ENCODE results near the gene FBXO48.

DNA sequence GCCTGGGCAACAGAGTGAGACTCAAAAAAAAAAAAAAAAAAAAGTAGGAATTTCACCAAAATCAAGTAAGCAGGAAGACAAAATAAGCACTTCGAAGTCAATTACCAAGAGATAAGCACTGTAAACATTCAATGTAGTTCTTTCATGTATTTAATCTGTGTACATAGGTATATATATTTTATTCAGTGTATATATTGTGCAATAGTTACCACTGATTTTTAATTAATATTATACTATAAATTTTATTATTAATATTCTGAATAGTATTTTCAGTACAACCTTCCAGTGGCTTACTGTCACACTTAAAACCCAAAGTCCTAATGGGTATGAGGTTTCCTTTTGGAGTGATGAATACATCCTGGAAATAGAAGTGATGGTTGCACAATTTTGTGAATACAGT, 9.4 kb upstream of the FBXO48 start:
- TF ChIP-seq CTCF (IDR thresholded peaks at IDR 0.05): no peak
- TF ChIP-seq POLR2A (IDR thresholded peaks at IDR 0.05): no peak

All from adrenal gland (tissue), 5 donors.